Panc1 (cell line): ENCODE results near the gene RNF144A. TPM values are rescaled to one million over a fixed set of nuclear protein-coding genes. Genes with fewer than 3 reads are reported as not detected.

ENCODE experiments used
- ATAC-seq: fragments of 200-7000 bp; cut with Tn5 transposase; 2 replicates; pipeline ENCODE4 v1.9.1; 2020; ENCODE audit warnings: mild to moderate bottlenecking, moderate library complexity
- BruUV-seq: library from RNA; stranded (reverse); fragments of 400-500 nt; replicated peaks from 2 replicates; lab custom pipeline; 2021; lab: Mats Ljungman, UMichigan
- CTCF ChIA-PET: fragments of 300-600 bp; sonication (Branson Sonifier 250); formaldehyde crosslinking; loops from one replicate; lab custom pipeline; 2022; ENCODE audit warnings: antibody characterized with exemption; lab: Charles Lee
- POLR2A ChIA-PET: fragments of 300-600 bp; sonication (Branson Sonifier 250); formaldehyde crosslinking; loops from one replicate; lab custom pipeline; 2022; ENCODE audit warnings: antibody characterized with exemption; lab: Charles Lee
- DNase-seq: peaks from one replicate; pipeline ENCODE4 v3.0.0-alpha.2; 2010; ENCODE audit warnings: low read depth, low spot score
- H3K27ac ChIP-seq: 2 replicates; pipeline ENCODE4 v1.5.1; 2011; ENCODE audit warnings: mild to moderate bottlenecking, low read length, inconsistent platforms
- H3K27me3 ChIP-seq: fragments of 200-500 bp; sonication (Bioruptor generic); 2 replicates; pipeline ENCODE4 v1.6.0; 2014; ENCODE audit warnings: low read length, inconsistent platforms; ENCODE audit not compliant: control insufficient read depth, insufficient read depth
- H3K36me3 ChIP-seq: fragments of 200-500 bp; sonication (Bioruptor generic); 2 replicates; pipeline ENCODE4 v1.5.1; 2014; ENCODE audit warnings: inconsistent platforms, mild to moderate bottlenecking, low read length, moderate library complexity; ENCODE audit not compliant: control insufficient read depth, insufficient read depth
- H3K4me1 ChIP-seq: 2 replicates; pipeline ENCODE4 v1.5.1; 2011; ENCODE audit warnings: inconsistent platforms, mild to moderate bottlenecking, low read length, moderate library complexity; ENCODE audit not compliant: control insufficient read depth, insufficient read depth
- H3K4me3 ChIP-seq, 2 experiments: 2 replicates each; pipeline ENCODE4 v1.5.1; 2011 to 2012; ENCODE audit warnings: low read depth in 2 of 2, low read length in 2 of 2, mild to moderate bottlenecking in 2 of 2, inconsistent platforms in 1 of 2, moderate library complexity in 1 of 2
- H3K9me3 ChIP-seq: fragments of 200-500 bp; sonication (Bioruptor generic); 2 replicates; pipeline ENCODE4 v1.5.1; 2014; ENCODE audit warnings: low read depth, mild to moderate bottlenecking, inconsistent platforms, low read length, moderate library complexity; ENCODE audit not compliant: control insufficient read depth, insufficient read depth
- CTCF ChIP-seq: fragments of 450-650 bp; IDR thresholded peaks from 2 replicates; pipeline ENCODE4 v1.5.1; 2017; ENCODE audit warnings: mild to moderate bottlenecking
- POLR2AphosphoS5 ChIP-seq: IDR thresholded peaks from 2 replicates; pipeline ENCODE4 v1.6.1; 2012; ENCODE audit warnings: mild to moderate bottlenecking, low read depth, low read length, moderate library complexity
- REST ChIP-seq, 2 experiments: IDR thresholded peaks; 2 replicates each; pipeline ENCODE4 v1.6.1; 2011 to 2012; ENCODE audit warnings: low read depth in 2 of 2, control low read depth in 1 of 2, low read length in 1 of 2, mild to moderate bottlenecking in 1 of 2, moderate library complexity in 1 of 2; ENCODE audit not compliant: insufficient read depth in 1 of 2
- SIN3A ChIP-seq: IDR thresholded peaks from 2 replicates; pipeline ENCODE4 v1.6.1; 2012; ENCODE audit warnings: low read depth, mild to moderate bottlenecking, low read length, moderate library complexity, borderline replicate concordance; ENCODE audit not compliant: insufficient read depth
- TCF7L2 ChIP-seq: IDR thresholded peaks from 2 replicates; pipeline ENCODE4 v1.6.1; 2011; ENCODE audit warnings: mild to moderate bottlenecking, low read depth, low read length, inconsistent platforms
- in situ Hi-C: cut with HindIII; loops from 2 replicates; pipeline ENCODE4 v1.10.0; 2016; ENCODE audit warnings: low sequenced_read_pairs, low pct_unique_long_range_greater_than_20kb
- intact Hi-C: fragments of 100-400 bp; cut with micrococcal nuclease; formaldehyde crosslinking; loops from one replicate; pipeline ENCODE4 v1.10.0; 2022; ENCODE audit not compliant: unreplicated experiment
- total RNA-seq: library from RNA; stranded (reverse); gene quantifications from one replicate; pipeline ENCODE4 v1.2.1, GENCODE V29; 2021; ENCODE audit not compliant: unreplicated experiment

Gene RNF144A
- total RNA-seq, 1 experiment from 2014 or later: 5.4 TPM

DNA sequence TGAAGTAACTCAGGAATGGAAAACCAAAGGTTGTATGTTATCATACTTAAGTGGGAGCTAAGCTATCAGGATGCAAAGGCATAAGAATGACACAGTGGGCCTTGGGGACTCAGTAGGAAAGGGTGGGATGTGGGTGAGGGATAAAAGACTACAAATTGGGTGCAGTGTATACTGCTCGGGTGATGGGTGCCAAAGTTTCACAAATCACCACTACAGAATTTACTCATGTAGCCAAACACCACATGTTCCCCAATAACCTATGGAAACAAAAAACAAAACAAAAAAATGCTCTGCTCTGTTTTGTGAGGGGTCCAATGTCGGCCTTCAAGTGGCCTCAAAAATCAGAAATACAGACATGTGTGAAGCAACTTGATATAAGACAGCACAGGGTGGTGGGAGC is 8.9 kb upstream of the RNF144A start:
- in situ Hi-C loops: no loop called here
- no TSS peak for BruUV-seq
- no peaks in the 10 kb centered on the region for H3K9me3 ChIP-seq
- no peak overlapping the region for H3K4me3 ChIP-seq
- intact Hi-C loops: no loop called here
- DNase-seq: no peak
- H3K4me1 ChIP-seq: no peaks in the 10 kb centered on the region
- H3K27ac ChIP-seq: no peak overlapping the region
- no peak for ATAC-seq
- peaks cover 2% of the 10 kb centered on the region; the same call in 1 of the 2 replicates for H3K27me3 ChIP-seq
- ChIA-PET CTCF (no interaction called here), POLR2A (no interaction called here)
- no peaks in the 10 kb centered on the region for H3K36me3 ChIP-seq
- TF ChIP-seq CTCF (no peak), TCF7L2 (no peak), POLR2AphosphoS5 (no peak), REST (IDR thresholded peaks at IDR 0.05; ENCODE audit: insufficient read depth in 1 of 2, low read depth in 2 of 2, low read length in 1 of 2) (no peak), SIN3A (no peak)

DNA sequence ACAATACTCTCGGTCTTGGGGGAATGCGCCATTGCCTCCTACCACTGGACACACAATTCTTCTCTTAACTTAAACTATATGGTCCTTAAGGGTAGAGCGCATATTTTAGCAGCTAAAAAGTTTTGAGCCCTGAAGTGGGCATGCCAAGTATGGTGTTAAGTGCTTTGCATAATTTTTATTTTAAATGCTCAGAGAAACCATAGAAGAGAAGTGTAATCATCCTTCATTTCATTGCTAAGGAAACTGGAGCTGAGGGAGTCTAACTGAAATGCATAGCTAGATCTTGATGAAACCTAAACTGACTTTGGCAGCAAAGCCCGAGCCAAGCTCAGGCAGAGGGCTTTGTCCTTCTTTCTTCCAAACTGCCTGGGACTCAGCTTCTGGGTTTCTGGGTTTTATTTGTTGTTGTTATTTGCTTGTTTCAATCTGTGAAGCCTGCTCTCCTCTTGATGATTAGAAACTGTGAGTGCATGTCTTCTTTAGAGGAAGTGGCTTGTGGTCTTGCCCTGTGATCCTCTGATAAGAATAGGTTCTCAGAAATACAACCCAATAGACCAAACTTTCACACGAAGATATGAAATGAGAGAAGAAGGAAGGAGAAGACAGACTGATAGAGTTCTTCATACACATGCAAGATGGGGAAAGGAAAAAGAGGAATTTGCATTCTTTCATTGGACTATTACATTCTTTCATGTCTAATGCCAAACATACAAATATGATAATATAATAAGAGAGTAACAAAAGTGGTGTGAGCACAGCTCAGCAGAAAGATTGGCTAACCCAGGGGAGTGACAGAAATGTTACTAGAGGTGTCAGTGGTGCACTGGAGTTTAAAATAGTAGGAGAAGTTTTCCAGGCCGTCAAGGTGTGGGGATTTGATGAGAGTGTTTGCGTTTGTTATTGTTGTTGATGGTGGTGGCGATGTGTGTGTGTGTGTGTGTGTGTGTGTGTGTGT is 7.5 kb upstream of the RNF144A start:
- TF ChIP-seq CTCF (no peak), REST (IDR thresholded peaks at IDR 0.05; ENCODE audit: insufficient read depth in 1 of 2, low read depth in 2 of 2, low read length in 1 of 2) (no peak), SIN3A (no peak), TCF7L2 (no peak), POLR2AphosphoS5 (no peak)
- Histone ChIP-seq H3K9me3 (no peaks in the 10 kb centered on the region), H3K27me3 (peaks cover 2% of the 10 kb centered on the region; the same call in 1 of the 2 replicates), H3K4me3 (no peak overlapping the region), H3K4me1 (no peaks in the 10 kb centered on the region), H3K27ac (no peak overlapping the region), H3K36me3 (no peaks in the 10 kb centered on the region)
- BruUV-seq: no TSS peak
- in situ Hi-C loops: no loop called here
- POLR2A ChIA-PET: no interaction called here
- intact Hi-C loops: no loop called here
- no peak for DNase-seq
- ATAC-seq: no peak
- CTCF ChIA-PET: no interaction called here
